ENCODE measurements around the gene BRAF. TPM values are rescaled to one million over a fixed set of nuclear protein-coding genes. Genes with fewer than 3 reads are reported as not detected.

Gene BRAF
- 87.4 TPM for total RNA-seq

DNA sequence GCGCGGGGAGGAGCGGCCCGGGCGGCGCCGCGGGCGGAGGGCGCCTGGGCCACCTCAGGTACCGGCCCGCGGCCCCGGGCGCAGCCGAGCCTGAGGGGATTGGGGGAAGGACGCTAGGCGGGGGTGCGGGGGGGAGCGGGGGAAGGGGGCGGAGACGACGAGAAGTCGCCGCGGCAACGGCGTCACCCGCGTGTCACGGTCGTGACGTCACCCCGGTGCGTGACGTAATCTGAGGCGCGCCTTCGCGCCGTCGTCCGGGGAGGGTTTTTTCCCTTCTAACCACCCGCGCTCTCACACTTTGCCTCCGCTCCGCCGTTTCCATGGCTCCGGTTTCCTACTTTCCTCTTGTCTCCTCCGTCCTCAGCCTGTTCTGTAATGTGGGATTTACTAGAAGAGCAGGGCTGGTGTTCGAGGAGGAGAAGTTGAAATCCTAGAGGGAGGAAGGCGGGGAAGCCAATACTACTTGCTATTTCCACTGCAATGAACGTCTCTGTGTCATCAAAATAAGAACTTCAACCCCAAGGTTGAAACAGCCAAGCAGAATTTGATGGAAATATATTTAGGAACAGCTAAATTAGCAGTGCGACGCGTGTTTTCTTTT, at the start of gene BRAF:
TSS of gene BRAF (minus strand) at position 109 of the 601 bp plus-strand sequence. CDS start 226 bp downstream, outside the sequence.

DNA sequence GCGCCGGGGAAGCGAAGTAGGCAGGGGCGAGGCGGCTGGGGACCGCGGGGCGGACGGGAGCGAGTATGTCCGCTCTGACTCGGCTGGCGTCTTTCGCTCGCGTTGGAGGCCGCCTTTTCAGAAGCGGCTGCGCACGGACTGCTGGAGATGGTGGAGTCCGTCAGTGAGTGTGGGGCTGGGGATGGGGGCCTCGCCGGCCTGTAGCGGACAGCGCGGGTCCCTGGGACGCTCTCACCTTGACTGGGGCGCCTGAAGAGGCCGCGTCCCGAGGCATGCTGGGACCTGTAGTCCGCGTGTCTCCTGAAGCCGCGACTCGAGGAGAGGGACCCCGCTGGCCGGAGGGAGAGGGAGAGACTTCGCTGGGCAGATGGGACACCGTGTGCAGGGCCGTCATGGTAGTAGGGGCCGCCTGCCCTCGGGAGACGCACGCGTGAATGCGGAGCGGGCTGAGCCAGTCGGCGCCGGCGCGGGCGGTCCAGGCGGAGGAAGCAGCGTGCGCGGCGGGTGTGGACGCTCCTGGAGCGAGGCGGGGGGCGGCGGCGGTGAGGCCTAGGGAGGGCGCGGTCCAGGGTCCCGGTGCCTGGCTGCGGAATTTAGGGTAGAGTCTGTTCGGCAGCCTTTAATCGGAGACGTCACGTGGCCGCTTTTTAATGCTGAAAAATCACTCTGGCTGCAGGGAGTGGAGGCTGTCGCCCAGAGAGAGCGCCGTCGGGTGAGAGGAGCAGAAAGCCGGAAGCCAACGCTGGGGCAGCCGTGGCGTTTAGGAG, 227.9 kb downstream of the BRAF start, which contains the start of gene NDUFB2:
TSS of gene NDUFB2 (plus strand) at position 29 of the 767 bp plus-strand sequence. CDS start at position 66, 37 bp downstream.

DNA sequence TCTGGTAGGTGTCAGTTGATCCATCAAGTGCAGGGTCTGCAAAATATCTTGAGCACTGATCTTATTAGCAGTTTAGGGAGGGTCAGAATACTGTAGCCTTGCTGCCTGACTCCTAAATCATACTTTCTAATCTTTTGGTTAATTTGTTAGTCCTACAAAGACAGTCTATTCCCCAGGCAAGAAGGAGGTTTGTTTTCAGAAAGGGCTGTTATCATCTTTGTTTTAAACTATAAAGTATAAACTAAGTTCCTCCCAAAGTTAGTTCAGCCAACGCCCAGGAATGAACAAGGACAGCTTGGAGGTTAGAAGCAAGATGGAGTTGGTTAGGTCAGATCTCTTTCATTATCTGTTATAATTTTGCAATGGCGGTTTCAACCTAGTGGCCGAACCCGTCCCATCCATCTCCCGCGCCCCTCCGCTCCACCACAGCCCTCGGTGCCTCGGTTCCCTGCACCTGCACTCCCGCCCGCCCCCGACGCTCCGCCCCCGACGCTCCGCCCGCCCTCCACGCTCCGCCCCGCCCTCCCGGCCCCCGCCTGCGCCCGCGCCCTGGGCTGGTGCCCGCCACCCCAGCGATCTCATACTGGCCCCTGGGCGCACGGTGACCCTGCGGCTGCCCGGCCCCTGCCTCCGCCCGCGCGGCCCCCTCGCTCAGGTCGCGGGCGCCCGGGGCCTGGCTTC, 252.2 kb downstream of the BRAF start, which contains the start of gene ADCK2:
TSS of gene ADCK2 (plus strand) at position 564 of the 681 bp plus-strand sequence. CDS start 386 bp downstream, outside the sequence.

Small RNA genes within 50 kb of the gene (small RNA-seq; reads per million reads assigned to genes)
- gene AC006006.1 (not detected), gene RNU6-85P (not detected)

Other genes starting within 250 kb of the BRAF start
- 96.0 TPM for gene NDUFB2, start 228.2 kb downstream of the BRAF start, total RNA-seq
- 34.4 TPM for gene MRPS33, start 90.0 kb upstream of the BRAF start, total RNA-seq
- 126 TPM for gene TMEM178B, start 149.1 kb upstream of the BRAF start, total RNA-seq

All from diencephalon (tissue), 1 donor.